Measurements from ENCODE around the gene PUS7.
"Not testable (repeated sequence)": the region's sequence is repeated elsewhere in the genome, so short reads cannot be mapped to it uniquely, and the experiment has no call there.

PUS7 gene

DNA sequence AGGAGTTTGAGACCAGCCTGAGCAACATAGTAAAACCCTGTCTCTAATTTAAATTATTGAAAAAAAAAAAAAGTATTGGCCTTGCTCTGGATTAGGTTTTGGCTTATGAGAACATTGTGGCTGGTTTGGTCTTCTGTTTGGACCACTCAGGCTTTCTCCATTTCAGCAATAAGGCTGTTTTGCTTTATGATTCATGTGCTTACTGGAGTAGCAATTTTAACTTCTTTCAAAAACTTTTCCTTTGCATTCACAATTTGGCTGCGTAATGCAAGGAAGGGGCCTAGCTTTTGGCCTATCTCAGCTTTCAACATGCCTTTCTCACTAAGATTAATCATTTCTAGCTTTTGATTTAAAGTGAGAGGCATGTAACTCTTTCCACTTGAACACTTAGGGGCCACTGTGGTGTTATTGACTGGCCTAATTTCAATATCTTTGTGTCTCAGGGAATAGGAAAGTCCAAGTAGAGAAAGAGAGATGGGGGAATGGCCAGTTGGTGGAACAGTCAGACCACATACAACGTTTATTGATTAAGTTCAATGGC, 95.4 kb downstream of the PUS7 start:
- H3K9me3 ChIP-seq (ENCODE audit: low read length): no peaks in the 10 kb centered on the region
- TF ChIP-seq, protein P1, sequence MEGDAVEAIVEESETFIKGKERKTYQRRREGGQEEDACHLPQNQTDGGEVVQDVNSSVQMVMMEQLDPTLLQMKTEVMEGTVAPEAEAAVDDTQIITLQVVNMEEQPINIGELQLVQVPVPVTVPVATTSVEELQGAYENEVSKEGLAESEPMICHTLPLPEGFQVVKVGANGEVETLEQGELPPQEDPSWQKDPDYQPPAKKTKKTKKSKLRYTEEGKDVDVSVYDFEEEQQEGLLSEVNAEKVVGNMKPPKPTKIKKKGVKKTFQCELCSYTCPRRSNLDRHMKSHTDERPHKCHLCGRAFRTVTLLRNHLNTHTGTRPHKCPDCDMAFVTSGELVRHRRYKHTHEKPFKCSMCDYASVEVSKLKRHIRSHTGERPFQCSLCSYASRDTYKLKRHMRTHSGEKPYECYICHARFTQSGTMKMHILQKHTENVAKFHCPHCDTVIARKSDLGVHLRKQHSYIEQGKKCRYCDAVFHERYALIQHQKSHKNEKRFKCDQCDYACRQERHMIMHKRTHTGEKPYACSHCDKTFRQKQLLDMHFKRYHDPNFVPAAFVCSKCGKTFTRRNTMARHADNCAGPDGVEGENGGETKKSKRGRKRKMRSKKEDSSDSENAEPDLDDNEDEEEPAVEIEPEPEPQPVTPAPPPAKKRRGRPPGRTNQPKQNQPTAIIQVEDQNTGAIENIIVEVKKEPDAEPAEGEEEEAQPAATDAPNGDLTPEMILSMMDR (IDR thresholded peaks at IDR 0.05; ENCODE audit: low read length): no peak
- no peak for TF ChIP-seq EZH2 (IDR thresholded peaks at IDR 0.05; ENCODE audit: borderline replicate concordance, low read length)
- no peak overlapping the region for H3K9ac ChIP-seq (ENCODE audit: low read length)
- no peaks in the 10 kb centered on the region; the same call in 1 of the 2 replicates for H3F3A ChIP-seq (ENCODE audit: insufficient read depth, low read length)
- H3K79me2 ChIP-seq (ENCODE audit: insufficient read depth, low read length): no peaks in the 10 kb centered on the region
- H3K27me3 ChIP-seq (ENCODE audit: insufficient read depth, low read length): no peaks in the 10 kb centered on the region
- H4K20me1 ChIP-seq (ENCODE audit: insufficient read depth, low read length): no peaks in the 10 kb centered on the region
- no peaks in the 10 kb centered on the region for H3K36me3 ChIP-seq (ENCODE audit: insufficient read depth, low read length)
- no peak overlapping the region for H3K27ac ChIP-seq (ENCODE audit: low read depth, low read length, poor library complexity, severe bottlenecking)
- H3K9me2 ChIP-seq (ENCODE audit: low read depth, low read length): no peaks in the 10 kb centered on the region
- no peaks in the 10 kb centered on the region for H3K4me1 ChIP-seq (ENCODE audit: insufficient read depth, low read length, severe bottlenecking)
- H3K4me2 ChIP-seq (ENCODE audit: low read length): no peak overlapping the region
- no peak overlapping the region for H3K4me3 ChIP-seq (ENCODE audit: low read depth, low read length, poor library complexity, severe bottlenecking)
- no peak overlapping the region for H2AFZ ChIP-seq (ENCODE audit: low read length)

DNA sequence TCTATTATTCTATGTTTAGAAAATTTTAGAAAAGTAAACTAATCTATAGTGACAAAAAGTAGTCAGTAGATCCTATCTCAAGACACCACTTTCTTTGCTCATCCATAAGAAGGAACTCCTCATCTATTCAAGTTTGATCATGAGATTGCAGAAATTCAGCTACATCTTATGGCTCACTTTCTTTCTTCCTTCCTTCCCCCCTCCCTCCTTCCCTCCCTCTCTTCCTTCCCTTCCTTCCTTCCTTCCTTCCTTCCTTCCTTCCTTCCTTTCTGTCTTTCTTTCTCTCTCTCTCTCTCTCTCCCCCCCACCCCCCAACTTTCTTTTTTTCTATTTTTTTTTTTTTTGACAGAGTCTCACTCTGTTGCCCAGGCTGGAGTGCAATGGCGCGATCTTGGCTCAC, 98.1 kb downstream of the PUS7 start:
- H3K9ac ChIP-seq (ENCODE audit: low read length): no peak overlapping the region
- no peak overlapping the region for H3K4me3 ChIP-seq (ENCODE audit: low read depth, low read length, poor library complexity, severe bottlenecking)
- H3K9me3 ChIP-seq (ENCODE audit: low read length): no peaks in the 10 kb centered on the region

DNA sequence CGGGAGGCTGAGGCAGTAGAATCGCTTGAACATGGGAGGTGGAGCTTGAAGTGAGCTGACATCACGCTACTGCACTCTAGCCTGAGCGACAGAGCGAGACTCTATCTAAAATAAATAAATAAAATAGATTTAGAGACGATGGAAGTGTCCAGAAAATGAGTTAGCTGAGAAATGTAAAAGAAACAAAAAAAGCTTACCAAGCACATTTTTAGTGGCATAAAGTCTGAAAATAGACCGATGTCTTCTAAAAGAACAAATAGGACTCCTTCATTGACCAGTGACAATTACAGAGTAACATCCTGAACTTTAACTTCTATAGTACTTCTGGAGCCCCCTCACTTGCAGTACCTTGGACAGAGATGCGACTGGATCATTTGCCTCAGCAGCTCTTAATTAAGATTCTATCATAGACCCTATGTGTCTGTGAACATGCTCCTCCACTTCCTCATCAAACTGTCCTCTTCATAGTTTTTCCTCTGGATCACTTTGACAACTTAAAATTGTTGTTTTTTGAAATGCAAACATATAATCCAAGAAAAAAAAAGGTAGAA, 108.1 kb downstream of the PUS7 start:
- Histone ChIP-seq H3K79me2 (ENCODE audit: insufficient read depth, low read length) (no peaks in the 10 kb centered on the region), H3K9me3 (ENCODE audit: low read length) (no peaks in the 10 kb centered on the region), H2AFZ (ENCODE audit: low read length) (no peak overlapping the region), H3F3A (ENCODE audit: insufficient read depth, low read length) (no peaks in the 10 kb centered on the region), H3K27me3 (ENCODE audit: insufficient read depth, low read length) (no peaks in the 10 kb centered on the region), H3K4me1 (ENCODE audit: insufficient read depth, low read length, severe bottlenecking) (no peaks in the 10 kb centered on the region), H3K9ac (ENCODE audit: low read length) (no peak overlapping the region), H3K4me2 (ENCODE audit: low read length) (no peak overlapping the region), H3K9me2 (ENCODE audit: low read depth, low read length) (no peaks in the 10 kb centered on the region), H4K20me1 (ENCODE audit: insufficient read depth, low read length) (no peaks in the 10 kb centered on the region), H3K36me3 (ENCODE audit: insufficient read depth, low read length) (no peaks in the 10 kb centered on the region), H3K4me3 (ENCODE audit: low read depth, low read length, poor library complexity, severe bottlenecking) (no peak overlapping the region), H3K27ac (ENCODE audit: low read depth, low read length, poor library complexity, severe bottlenecking) (no peak overlapping the region)
- TF ChIP-seq, protein P1 (IDR thresholded peaks at IDR 0.05; ENCODE audit: low read length): no peak
- TF ChIP-seq EZH2 (IDR thresholded peaks at IDR 0.05; ENCODE audit: borderline replicate concordance, low read length): no peak

More for the DNA sequence above, 98.1 kb downstream of the PUS7 start:
- Histone ChIP-seq H3K27ac (ENCODE audit: low read depth, low read length, poor library complexity, severe bottlenecking) (no peak overlapping the region), H3K36me3 (ENCODE audit: insufficient read depth, low read length) (no peaks in the 10 kb centered on the region), H3K9me2 (ENCODE audit: low read depth, low read length) (no peaks in the 10 kb centered on the region), H4K20me1 (ENCODE audit: insufficient read depth, low read length) (no peaks in the 10 kb centered on the region), H2AFZ (ENCODE audit: low read length) (no peak overlapping the region), H3K4me1 (ENCODE audit: insufficient read depth, low read length, severe bottlenecking) (no peaks in the 10 kb centered on the region), H3K4me2 (ENCODE audit: low read length) (no peak overlapping the region), H3F3A (ENCODE audit: insufficient read depth, low read length) (no peaks in the 10 kb centered on the region; the same call in 1 of the 2 replicates), H3K79me2 (ENCODE audit: insufficient read depth, low read length) (no peaks in the 10 kb centered on the region), H3K27me3 (ENCODE audit: insufficient read depth, low read length) (no peaks in the 10 kb centered on the region)
- TF ChIP-seq, protein P1 (IDR thresholded peaks at IDR 0.05; ENCODE audit: low read length): no peak
- no peak for TF ChIP-seq EZH2 (IDR thresholded peaks at IDR 0.05; ENCODE audit: borderline replicate concordance, low read length)

DNA sequence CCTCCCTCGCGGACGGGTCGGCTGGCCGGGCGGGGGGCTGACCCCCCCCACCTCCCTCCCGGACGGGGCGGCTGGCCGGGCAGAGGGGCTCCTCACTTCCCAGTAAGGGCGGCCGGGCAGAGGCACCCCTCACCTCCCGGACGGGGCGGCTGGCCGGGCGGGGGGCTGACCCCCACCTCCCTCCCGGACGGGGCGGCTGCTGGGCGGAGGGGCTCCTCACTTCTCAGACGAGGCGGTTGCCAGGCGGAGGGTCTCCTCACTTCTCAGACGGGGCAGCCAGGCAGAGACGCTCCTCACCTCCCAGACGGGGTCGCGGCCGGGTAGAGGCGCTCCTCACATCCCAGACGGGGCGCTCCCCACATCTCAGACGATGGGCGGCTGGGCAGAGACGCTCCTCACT, 111.3 kb downstream of the PUS7 start:
- not testable (repeated sequence) for H3K27me3 ChIP-seq (ENCODE audit: insufficient read depth, low read length); H3F3A ChIP-seq (ENCODE audit: insufficient read depth, low read length); H3K4me2 ChIP-seq (ENCODE audit: low read length); H3K9me2 ChIP-seq (ENCODE audit: low read depth, low read length); H4K20me1 ChIP-seq (ENCODE audit: insufficient read depth, low read length); H3K4me1 ChIP-seq (ENCODE audit: insufficient read depth, low read length, severe bottlenecking); H3K79me2 ChIP-seq (ENCODE audit: insufficient read depth, low read length); H3K36me3 ChIP-seq (ENCODE audit: insufficient read depth, low read length); H2AFZ ChIP-seq (ENCODE audit: low read length); H3K9me3 ChIP-seq (ENCODE audit: low read length); H3K9ac ChIP-seq (ENCODE audit: low read length); H3K4me3 ChIP-seq (ENCODE audit: low read depth, low read length, poor library complexity, severe bottlenecking); H3K27ac ChIP-seq (ENCODE audit: low read depth, low read length, poor library complexity, severe bottlenecking)

DNA sequence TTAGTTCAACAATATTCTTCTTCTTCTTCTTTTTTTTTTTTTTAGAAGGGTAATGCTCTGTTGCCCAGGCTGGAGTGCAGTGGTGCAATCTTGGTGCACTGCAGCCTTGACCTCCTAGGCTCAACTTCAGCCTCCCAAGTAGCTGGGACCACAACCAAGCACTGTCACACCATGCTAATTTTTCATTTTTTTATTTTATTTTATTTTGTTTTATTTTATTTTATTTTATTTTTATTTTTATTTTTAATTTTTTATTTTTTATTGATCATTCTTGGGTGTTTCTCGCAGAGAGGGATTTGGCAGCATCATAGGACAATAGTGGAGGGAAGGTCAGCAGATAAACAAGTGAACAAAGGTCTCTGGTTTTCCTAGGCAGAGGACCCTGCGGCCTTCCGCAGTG, 112.3 kb downstream of the PUS7 start:
- H3K9ac ChIP-seq (ENCODE audit: low read length); H3K9me3 ChIP-seq (ENCODE audit: low read length); H4K20me1 ChIP-seq (ENCODE audit: insufficient read depth, low read length); H3K27me3 ChIP-seq (ENCODE audit: insufficient read depth, low read length); H3K9me2 ChIP-seq (ENCODE audit: low read depth, low read length); H3K4me3 ChIP-seq (ENCODE audit: low read depth, low read length, poor library complexity, severe bottlenecking); H3F3A ChIP-seq (ENCODE audit: insufficient read depth, low read length); H3K4me1 ChIP-seq (ENCODE audit: insufficient read depth, low read length, severe bottlenecking); H2AFZ ChIP-seq (ENCODE audit: low read length); H3K79me2 ChIP-seq (ENCODE audit: insufficient read depth, low read length); H3K36me3 ChIP-seq (ENCODE audit: insufficient read depth, low read length); H3K4me2 ChIP-seq (ENCODE audit: low read length); H3K27ac ChIP-seq (ENCODE audit: low read depth, low read length, poor library complexity, severe bottlenecking): not testable (repeated sequence)
